Gastrocnemius medialis (tissue), 4 donors: ENCODE results near the gene DAB2IP.

Source experiments
- POLR2A ChIP-seq, 2 donors: fragments of 450-650 bp; IDR thresholded peaks; one replicate each; pipeline ENCODE4 v1.6.1; 2017; ENCODE audit warnings: antibody characterized with exemption in 2 of 2, mild to moderate bottlenecking in 2 of 2, moderate library complexity in 2 of 2
- TF ChIP-seq, protein P1 (sequence below), 5 experiments: fragments of 450-650 bp in 3 of 5; fragments of 200-600 bp in 2 of 5; sonication (generic) in 2 of 5; IDR thresholded peaks in 4 of 5; conservative IDR thresholded peaks in 1 of 5; 1 replicate in 4 of 5; 2 replicates in 1 of 5; pipeline ENCODE4 v1.5.1; 2016 to 2019; ENCODE audit warnings: antibody characterized with exemption in 5 of 5, mild to moderate bottlenecking in 3 of 5, moderate library complexity in 3 of 5

DNA sequence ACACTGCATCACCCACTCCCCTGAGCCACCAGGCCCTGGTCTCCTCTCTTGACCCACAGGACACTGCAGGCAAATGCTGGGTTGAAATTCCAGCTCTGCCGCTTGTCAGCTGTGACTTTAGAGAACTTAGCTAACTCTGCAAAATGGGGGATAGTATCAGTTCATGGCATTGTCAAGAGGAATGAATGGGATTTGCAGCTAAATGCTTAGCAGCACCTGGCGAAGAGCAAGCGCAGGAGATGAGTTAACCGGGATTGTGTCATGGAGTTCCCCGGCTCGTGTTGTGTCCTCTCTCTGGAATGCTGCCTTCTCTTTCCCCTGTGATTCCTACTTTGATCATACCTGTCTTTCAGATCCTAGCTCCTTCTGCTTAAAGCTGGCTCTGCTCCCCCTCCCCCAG lies 67.1 kb downstream of the DAB2IP start:
- TF ChIP-seq, protein P1, sequence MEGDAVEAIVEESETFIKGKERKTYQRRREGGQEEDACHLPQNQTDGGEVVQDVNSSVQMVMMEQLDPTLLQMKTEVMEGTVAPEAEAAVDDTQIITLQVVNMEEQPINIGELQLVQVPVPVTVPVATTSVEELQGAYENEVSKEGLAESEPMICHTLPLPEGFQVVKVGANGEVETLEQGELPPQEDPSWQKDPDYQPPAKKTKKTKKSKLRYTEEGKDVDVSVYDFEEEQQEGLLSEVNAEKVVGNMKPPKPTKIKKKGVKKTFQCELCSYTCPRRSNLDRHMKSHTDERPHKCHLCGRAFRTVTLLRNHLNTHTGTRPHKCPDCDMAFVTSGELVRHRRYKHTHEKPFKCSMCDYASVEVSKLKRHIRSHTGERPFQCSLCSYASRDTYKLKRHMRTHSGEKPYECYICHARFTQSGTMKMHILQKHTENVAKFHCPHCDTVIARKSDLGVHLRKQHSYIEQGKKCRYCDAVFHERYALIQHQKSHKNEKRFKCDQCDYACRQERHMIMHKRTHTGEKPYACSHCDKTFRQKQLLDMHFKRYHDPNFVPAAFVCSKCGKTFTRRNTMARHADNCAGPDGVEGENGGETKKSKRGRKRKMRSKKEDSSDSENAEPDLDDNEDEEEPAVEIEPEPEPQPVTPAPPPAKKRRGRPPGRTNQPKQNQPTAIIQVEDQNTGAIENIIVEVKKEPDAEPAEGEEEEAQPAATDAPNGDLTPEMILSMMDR (IDR thresholded peaks at IDR 0.05 in 4 of 5, conservative IDR thresholded peaks at IDR 0.05 in 1 of 5), result no peak
- no peak for TF ChIP-seq POLR2A (IDR thresholded peaks at IDR 0.05)
